Measurements from ENCODE around the gene INKA2.

The INKA2 gene

DNA sequence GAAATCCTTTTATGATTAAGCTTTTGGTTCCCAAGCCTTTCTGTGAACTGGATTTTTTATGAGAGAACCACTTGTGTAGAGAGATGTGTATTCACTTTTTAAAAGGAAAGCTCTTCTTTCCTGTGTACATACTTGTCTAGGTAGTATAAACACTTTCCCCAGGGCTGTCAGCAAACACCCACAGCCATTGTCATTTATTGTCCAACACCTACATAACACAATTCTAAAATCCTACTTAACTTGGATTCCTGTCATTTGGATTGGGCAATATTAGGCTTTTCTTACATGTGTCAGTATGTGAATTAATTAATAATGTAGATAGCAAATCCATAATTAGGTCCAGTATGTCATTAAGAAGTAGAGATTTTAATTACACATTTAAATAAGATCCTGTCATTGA lies 28.8 kb upstream of the INKA2 start:
- no peak overlapping the region for H3K4me3 ChIP-seq (ENCODE audit: low read depth, low read length)
- TF ChIP-seq, protein P1, sequence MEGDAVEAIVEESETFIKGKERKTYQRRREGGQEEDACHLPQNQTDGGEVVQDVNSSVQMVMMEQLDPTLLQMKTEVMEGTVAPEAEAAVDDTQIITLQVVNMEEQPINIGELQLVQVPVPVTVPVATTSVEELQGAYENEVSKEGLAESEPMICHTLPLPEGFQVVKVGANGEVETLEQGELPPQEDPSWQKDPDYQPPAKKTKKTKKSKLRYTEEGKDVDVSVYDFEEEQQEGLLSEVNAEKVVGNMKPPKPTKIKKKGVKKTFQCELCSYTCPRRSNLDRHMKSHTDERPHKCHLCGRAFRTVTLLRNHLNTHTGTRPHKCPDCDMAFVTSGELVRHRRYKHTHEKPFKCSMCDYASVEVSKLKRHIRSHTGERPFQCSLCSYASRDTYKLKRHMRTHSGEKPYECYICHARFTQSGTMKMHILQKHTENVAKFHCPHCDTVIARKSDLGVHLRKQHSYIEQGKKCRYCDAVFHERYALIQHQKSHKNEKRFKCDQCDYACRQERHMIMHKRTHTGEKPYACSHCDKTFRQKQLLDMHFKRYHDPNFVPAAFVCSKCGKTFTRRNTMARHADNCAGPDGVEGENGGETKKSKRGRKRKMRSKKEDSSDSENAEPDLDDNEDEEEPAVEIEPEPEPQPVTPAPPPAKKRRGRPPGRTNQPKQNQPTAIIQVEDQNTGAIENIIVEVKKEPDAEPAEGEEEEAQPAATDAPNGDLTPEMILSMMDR (IDR thresholded peaks at IDR 0.05; ENCODE audit: borderline replicate concordance, insufficient read depth, low read depth, low read length): no peak

DNA sequence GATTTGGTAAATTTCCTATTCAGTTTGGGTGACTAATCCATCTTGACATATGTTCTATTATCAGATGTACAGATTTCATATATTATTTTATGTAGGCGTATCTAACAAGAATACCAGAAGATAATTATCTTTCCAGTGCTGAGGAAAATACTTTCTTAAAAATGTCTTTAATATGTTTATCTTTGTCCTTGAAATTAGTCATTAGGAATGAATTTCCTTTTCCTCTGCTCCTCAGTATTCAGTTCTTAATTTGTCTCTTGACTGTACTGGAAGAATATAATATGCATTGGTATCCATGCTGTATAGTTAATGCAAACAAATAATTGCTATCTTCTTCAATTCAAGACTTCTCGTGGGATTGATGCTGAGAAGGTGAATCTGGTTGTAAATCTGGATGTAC lies 23.1 kb upstream of the INKA2 start:
- H3K4me3 ChIP-seq (ENCODE audit: low read depth, low read length): no peak overlapping the region
- TF ChIP-seq, protein P1 (IDR thresholded peaks at IDR 0.05; ENCODE audit: borderline replicate concordance, insufficient read depth, low read depth, low read length): no peak

DNA sequence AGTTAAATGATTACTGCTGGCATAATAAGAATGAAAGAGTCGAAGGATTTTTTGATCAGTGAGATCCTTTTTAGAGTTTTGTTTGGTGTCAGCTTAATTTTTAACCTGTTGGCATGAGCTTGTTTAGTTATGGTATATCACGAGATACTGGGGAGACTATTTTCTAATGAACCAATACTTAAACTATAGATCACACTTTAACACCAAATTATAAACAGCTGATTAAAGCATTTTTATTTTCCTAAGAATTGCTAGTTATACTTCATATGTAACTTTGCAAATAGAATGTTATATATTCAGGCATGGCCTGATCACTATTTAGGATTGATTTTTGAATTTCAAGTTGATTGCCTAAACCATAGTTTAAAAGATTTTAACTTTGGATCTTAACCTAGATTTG lies 22.5 kb upstream of the INKA2 start:
- H3K4me3 ChIP-seq (ENCODE audit: low read depth, low read length): no peak overlapping the region
- TF ChIP-seq, protein P1 (IDR thresholded peaks at IDR 0.05; ENCODE audit: borderline replicate concordance, insufficient read depth, low read depth, low read length): no peak

DNA sequence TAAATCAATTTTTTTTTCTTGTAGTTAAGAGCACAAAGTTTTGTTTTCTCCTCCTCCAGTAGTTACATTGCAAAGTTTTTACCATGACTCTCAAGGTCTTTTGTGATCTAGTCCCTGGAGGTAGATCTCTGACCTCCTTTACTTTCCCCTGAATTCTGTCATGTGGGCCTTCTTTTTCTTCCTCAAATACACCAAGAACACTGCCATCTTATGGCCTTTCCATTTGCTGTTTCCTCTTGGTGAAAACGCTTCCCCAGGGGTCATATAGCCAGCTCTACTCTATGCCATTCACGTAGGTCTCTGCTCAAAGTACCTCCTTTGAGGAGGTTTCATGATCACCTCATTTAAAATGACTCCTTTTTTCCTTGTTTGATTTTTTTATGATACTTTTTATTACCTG lies 19.2 kb upstream of the INKA2 start:
- TF ChIP-seq, protein P1 (IDR thresholded peaks at IDR 0.05; ENCODE audit: borderline replicate concordance, insufficient read depth, low read depth, low read length): no peak
- no peak overlapping the region for H3K4me3 ChIP-seq (ENCODE audit: low read depth, low read length)

DNA sequence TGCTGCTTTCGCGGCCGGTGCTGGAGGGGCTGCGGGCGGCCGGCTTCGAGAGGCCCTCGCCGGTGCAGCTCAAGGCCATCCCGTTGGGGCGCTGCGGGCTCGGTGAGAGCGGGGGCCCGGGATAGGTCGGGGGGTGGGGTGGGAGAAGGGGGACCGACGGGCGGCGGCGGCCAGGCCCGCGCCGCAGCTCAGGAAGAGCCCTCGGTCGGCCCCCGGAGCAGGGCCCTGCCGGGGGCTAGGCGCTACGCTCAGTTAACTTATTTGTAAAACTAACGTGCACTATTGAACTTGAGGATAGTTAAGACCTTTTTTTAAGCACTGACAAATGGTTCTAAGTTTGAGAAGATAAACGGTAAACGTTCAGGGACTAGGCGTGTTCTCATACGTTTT lies 16.9 kb upstream of the INKA2 start:
- H3K4me3 ChIP-seq (ENCODE audit: low read depth, low read length): peak overlapping the region; percentile 98
- TF ChIP-seq, protein P1 (IDR thresholded peaks at IDR 0.05; ENCODE audit: borderline replicate concordance, insufficient read depth, low read depth, low read length): no peak

DNA sequence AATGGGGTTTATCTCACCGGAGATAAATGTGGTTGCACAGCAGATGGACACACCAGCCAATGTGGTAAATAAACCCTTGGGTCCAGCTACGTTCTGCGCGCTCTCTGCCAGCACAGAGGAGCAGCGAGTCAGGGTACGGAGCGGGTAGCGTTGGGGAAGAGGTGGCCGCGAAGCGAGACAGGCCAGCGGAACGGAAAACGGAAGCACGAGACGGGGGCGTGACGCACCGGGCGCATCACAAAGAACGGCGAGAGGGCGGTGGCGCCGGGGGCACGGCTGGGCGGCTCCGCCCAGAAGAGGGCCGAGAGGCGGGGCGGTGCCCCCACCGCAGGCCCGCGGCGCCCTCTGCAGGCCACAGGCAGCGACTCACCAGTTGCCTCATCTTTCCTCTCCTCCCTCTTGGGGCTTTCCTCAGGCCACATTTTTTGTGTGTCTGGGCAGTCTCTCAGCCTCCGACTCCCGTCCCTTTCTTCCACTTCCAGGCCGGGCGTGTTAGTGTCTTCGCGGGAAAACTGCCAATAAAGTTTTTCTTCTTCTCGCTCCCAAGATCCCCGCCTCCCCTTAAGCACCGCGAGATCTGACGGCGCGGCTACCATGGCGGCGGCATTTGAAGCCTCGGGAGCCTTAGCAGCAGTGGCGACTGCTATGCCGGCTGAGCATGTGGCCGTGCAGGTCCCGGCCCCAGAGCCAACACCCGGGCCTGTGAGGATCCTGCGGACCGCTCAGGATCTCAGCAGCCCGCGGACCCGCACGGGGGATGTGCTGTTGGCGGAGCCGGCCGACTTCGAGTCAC lies 16.3 kb upstream of the INKA2 start, which contains the start of gene DDX20:
Gene DDX20 (plus strand): TSS at position 571 of the 793 bp plus-strand sequence. CDS start 24 bp downstream, at position 595.
- peak within 1 kb of the TSS; percentile 98 for H3K4me3 ChIP-seq (ENCODE audit: low read depth, low read length)
- TF ChIP-seq, protein P1 (IDR thresholded peaks at IDR 0.05; ENCODE audit: borderline replicate concordance, insufficient read depth, low read depth, low read length): peak; percentile 92

DNA sequence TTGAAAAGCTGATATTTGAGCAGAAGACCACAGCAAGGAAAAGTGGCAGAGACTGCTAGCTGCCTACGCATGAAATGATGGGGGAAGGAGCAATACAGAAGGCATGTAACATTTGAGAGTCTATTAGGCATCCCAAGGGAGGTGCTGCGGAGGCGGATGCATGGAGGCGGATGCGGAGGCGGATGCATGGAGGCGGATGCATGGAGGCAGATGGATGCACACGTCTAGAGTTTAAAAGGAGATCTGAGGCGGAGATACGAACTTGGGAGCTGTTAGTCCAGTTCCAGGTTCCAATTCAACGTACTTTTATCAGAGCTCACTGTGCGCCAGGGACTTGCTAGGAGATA lies 15.8 kb upstream of the INKA2 start:
- peak overlapping the region; percentile 98 for H3K4me3 ChIP-seq (ENCODE audit: low read depth, low read length)
- TF ChIP-seq, protein P1 (IDR thresholded peaks at IDR 0.05; ENCODE audit: borderline replicate concordance, insufficient read depth, low read depth, low read length): no peak
